ENCODE measurements around the gene EML4.
A peak's percentile ranks its signal among the peaks of the same experiment; 100 is the strongest.

Gene EML4

DNA sequence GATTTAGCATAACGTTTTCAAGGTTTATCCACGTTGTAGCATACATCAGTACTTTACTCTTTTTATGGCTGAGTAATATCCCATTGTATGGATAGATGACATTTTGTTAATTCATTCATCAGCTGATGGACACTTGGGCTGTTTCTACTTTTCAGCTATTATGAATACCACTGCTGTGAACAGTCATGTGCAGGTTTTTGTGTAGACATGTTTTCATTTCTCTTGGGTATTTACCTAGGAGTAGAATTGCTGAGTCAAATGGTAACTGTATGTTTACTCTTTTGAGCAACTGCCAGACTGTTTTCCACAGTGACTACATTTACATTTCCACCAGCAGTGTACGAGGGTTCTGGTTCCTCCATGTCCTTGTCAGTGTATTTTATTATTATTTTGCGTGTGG, 158.0 kb downstream of the EML4 start:
- Histone ChIP-seq H3K27me3 (no peaks in the 10 kb centered on the region), H3K36me3 (peaks cover 4 to 57% (median 29%) of the 10 kb centered on the region in 3 donors), H3K4me3 (no peak overlapping the region), H3K27ac (no peak overlapping the region), H3K4me1 (peaks cover 0 to 7% (median 0%) of the 10 kb centered on the region in 4 donors), H3K9me3 (no peaks in the 10 kb centered on the region)
- no peak for DNase-seq
- TF ChIP-seq, protein P1, sequence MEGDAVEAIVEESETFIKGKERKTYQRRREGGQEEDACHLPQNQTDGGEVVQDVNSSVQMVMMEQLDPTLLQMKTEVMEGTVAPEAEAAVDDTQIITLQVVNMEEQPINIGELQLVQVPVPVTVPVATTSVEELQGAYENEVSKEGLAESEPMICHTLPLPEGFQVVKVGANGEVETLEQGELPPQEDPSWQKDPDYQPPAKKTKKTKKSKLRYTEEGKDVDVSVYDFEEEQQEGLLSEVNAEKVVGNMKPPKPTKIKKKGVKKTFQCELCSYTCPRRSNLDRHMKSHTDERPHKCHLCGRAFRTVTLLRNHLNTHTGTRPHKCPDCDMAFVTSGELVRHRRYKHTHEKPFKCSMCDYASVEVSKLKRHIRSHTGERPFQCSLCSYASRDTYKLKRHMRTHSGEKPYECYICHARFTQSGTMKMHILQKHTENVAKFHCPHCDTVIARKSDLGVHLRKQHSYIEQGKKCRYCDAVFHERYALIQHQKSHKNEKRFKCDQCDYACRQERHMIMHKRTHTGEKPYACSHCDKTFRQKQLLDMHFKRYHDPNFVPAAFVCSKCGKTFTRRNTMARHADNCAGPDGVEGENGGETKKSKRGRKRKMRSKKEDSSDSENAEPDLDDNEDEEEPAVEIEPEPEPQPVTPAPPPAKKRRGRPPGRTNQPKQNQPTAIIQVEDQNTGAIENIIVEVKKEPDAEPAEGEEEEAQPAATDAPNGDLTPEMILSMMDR (IDR thresholded peaks at IDR 0.05) = no peak
- intact Hi-C loops (cut with DNase I; ENCODE audit: low total_unique reads) = loop anchor here (5.0 kb wide), 1 partner anchor 230 kb away; no protein-coding TSS in a partner anchor

DNA sequence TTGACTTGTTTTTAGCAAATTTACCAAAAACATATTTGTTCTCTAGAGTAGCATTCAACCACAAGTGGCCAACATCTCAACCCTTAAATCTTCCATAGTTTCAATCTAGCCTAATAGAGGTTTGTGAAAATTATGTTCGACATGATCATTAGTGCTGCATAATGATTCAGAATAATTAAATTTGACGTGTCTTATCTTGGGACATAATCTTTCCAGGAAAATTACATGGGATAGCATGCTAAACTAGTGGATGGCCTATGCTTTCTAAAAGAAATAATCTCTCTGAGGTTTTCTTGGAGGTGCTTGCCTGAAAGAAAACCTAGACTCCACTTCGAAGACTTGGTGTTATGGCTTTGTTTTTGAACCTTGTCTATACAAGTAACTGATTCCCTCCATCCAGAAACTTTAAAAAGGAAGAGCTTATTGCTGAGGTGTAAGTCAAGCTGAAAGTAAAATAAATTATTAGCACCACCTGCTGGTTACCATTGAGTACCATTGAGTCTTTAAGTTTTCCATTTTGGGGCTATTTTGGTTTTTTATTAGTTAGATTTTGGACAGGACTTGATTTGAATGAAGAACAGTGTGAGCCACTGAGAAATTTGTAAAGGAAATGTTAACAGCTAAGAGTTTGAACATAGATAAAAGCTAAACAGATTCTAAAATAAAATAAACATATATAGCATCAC, 159.1 kb downstream of the EML4 start:
- Histone ChIP-seq H3K27ac (no peak overlapping the region), H3K9me3 (no peaks in the 10 kb centered on the region), H3K4me1 (peaks cover 0 to 7% (median 0%) of the 10 kb centered on the region in 4 donors), H3K27me3 (no peaks in the 10 kb centered on the region), H3K4me3 (no peak overlapping the region), H3K36me3 (peaks cover 10 to 69% (median 40%) of the 10 kb centered on the region in 3 donors)
- DNase-seq = no peak
- intact Hi-C loops (cut with DNase I; ENCODE audit: low total_unique reads) = loop anchor here (5.0 kb wide), 1 partner anchor 231 kb away; no protein-coding TSS in a partner anchor
- TF ChIP-seq, protein P1 (IDR thresholded peaks at IDR 0.05) = peak; percentile 29 to 48

DNA sequence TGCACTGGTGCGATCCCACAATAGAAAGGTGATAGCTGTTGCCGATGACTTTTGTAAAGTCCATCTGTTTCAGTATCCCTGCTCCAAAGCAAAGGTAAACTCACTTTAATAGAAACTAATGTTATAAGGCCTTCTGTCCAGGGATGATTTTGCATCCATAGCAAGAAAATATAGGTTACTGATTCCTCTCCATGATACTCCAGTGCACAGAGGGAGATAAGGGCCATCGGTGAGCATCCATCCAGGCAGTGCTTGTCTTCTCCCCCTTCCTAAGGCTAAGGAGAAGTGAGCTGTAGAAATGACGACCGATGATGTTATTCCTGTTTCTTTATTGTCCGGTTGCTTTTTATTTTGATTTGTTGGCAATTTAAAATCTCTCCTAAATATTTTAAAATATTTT, 159.8 kb downstream of the EML4 start:
- TF ChIP-seq, protein P1 (IDR thresholded peaks at IDR 0.05) = no peak
- Histone ChIP-seq H3K27me3 (no peaks in the 10 kb centered on the region), H3K27ac (no peak overlapping the region), H3K9me3 (no peaks in the 10 kb centered on the region), H3K4me1 (peaks cover 0 to 7% (median 0%) of the 10 kb centered on the region in 4 donors), H3K4me3 (no peak overlapping the region), H3K36me3 (peaks cover 15 to 73% (median 46%) of the 10 kb centered on the region in 3 donors)
- DNase-seq = no peak
- intact Hi-C loops (cut with DNase I; ENCODE audit: low total_unique reads) = loop anchor here (5.0 kb wide), 1 partner anchor 232 kb away; no protein-coding TSS in a partner anchor

DNA sequence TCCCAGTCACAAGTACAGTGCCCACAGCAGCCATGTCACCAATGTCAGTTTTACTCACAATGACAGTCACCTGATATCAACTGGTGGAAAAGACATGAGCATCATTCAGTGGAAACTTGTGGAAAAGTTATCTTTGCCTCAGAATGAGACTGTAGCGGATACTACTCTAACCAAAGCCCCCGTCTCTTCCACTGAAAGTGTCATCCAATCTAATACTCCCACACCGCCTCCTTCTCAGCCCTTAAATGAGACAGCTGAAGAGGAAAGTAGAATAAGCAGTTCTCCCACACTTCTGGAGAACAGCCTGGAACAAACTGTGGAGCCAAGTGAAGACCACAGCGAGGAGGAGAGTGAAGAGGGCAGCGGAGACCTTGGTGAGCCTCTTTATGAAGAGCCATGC, 160.6 kb downstream of the EML4 start:
- Histone ChIP-seq H3K4me1 (peaks cover 0 to 7% (median 0%) of the 10 kb centered on the region in 4 donors), H3K9me3 (no peaks in the 10 kb centered on the region), H3K4me3 (no peak overlapping the region), H3K27me3 (no peaks in the 10 kb centered on the region), H3K27ac (no peak overlapping the region), H3K36me3 (peaks cover 15 to 74% (median 48%) of the 10 kb centered on the region in 3 donors)
- TF ChIP-seq, protein P1 (IDR thresholded peaks at IDR 0.05) = no peak
- intact Hi-C loops (cut with DNase I; ENCODE audit: low total_unique reads) = loop anchor here (5.0 kb wide), 1 partner anchor 232 kb away; no protein-coding TSS in a partner anchor
- DNase-seq = no peak

DNA sequence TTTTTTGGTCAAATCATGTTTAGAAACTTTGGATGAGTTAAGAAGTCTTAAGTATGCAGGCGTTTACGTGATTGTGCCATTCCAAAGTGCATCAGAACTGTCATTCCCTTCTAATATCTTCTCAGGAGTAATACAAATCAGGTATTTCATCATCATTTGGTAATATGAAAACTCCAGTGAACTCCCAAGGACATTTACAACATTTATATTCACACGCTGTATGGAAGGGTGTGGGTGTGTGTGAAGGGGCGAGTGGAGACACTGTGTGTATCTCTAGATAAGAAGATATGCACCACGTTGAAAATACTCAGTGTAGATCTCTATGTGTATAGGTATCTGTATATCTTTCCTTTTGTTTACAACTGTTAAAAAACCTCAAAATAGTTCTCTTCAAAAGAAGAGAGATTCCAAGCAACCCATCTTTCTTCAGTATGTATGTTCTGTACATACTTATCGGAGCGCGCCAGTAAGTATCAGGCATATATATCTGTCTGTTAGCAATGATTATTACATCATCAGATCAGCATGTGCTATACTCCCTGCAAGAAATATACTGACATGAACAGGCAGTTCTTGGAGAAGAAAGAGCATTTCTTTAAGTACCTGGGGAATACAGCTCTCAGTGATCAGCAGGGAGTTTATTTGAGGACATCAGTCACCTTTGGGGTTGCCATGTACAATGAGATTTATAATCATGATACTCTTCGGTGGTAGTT, 162.6 kb downstream of the EML4 start:
- H3K27me3 ChIP-seq = no peaks in the 10 kb centered on the region
- H3K4me3 ChIP-seq = no peak overlapping the region
- no peaks in the 10 kb centered on the region for H3K9me3 ChIP-seq
- H3K27ac ChIP-seq = no peak overlapping the region
- intact Hi-C loops (cut with DNase I; ENCODE audit: low total_unique reads) = no loop called here
- TF ChIP-seq, protein P1 (IDR thresholded peaks at IDR 0.05) = no peak
- no peak for DNase-seq
- H3K36me3 ChIP-seq = peaks cover 12 to 73% (median 36%) of the 10 kb centered on the region in 3 donors
- peaks cover 0 to 7% (median 0%) of the 10 kb centered on the region in 4 donors for H3K4me1 ChIP-seq
